GM21619 (cell line): ENCODE data around the gene CPD.
A peak's percentile ranks its signal among the peaks of the same experiment; 100 is the strongest.
"Not testable (repeated sequence)": the region's sequence is repeated elsewhere in the genome, so short reads cannot be mapped to it uniquely, and the experiment has no call there.

Experiments
- ATAC-seq: cut with Tn5 transposase; IDR thresholded peaks from one replicate; pipeline ENCODE4 v1.9.1; 2021; ENCODE audit not compliant: unreplicated experiment

Gene CPD

DNA sequence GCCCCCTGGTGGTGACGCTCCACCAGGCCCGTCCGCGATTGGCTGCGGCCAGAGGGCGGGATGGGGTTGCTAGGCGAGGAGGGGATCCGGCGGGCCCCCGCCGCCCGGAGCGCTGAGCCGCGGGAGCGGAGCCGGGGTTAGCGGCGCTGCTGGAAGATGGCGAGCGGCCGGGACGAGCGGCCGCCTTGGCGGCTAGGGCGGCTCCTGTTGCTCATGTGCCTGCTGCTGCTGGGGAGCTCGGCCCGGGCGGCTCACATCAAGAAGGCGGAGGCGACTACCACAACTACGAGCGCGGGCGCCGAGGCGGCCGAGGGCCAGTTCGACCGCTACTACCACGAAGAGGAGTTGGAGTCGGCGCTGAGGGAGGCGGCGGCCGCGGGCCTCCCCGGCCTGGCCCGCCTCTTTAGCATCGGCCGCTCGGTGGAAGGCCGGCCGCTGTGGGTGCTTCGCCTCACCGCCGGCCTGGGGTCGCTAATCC lies at the start of gene CPD:
TSS of gene CPD (plus strand) at position 103 of the 478 bp plus-strand sequence. CDS start at position 157, 54 bp downstream.
- ATAC-seq, result peak; percentile 80

DNA sequence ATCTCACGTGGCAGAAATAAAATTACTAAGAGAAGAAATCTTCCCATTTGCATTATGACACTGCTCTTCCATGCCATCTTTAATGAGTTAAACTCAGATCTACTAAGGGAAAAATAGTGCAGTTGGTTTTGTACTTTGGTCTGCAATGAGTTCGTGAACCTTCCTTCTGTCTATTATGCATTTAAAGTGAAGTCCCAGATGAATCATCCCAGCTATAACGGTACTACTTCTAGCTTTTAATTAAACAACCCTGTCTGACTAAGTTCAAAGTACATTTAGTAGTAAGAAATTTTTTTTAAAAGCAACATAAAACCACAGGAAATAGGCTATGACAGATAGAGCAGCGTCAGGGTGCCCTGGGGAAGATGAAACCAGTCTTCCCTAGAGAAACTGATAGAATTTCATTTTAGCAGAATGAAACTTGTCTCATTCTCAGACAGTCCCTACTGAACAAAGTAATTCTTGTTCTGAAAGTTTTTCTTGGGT lies 46.6 kb upstream of the CPD start:
- ATAC-seq, result peak; percentile 67

DNA sequence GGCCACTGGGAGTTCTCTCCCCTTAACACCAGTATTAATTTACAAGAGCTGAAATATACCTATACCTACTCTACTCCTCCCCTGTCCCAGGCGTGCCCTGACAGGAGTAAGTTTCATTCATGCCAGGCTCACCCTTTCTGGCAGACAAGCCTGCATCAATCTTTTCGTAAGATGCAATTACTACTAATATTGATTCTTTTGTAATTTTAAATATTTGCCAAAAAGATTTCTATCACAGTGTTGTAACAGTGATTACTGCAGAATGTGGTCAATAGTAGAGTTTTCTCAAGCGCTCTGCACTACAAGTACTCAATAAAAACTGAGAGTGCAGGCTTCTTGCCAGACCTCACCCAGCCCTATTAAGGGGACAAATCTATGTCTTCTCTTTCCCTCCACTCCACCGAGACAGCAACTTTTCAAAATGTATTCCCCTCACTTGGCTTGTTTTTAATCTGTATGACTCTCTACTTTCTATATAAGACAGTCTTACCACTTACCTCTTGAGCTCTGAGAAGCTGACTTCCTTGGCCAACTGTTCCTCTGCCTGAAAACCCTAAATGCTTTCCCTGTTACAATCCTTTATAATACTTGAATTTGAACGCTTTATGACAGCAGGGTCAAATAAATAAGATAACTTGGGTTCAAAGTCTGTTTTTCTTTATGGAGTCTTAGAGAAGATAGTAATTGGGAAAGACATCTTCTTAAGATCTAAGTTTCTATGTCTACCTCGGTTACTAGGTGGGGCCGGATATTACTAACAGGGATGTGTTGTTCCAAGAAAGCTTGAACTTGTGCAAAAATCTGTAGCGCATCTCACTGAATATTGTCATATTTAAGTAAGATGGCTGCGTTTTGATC lies 45.0 kb upstream of the CPD start, which contains the start of gene TMIGD1:
TSS of gene TMIGD1 (minus strand) at position 555 of the 858 bp plus-strand sequence. CDS start 1,924 bp downstream, outside the sequence.
- ATAC-seq, result no peak

DNA sequence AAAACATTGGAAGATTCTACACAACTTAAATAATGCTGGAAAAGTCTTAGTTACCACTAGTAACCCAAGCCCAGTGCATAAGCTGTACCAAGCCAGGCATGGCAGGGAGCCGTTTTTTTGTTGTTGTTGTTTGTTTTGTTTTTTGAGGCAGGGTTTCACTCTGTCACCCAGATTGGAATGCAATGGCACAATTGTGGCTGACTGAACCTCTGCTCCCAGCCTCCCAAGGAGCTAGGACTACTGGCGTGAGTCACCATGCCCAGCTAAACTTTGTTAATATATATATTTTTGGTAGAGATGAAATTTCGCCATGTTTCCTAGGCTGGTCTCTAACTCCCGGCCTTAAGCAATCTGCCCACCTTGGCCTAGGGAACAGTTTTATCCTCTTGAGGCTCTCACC lies 44.3 kb upstream of the CPD start:
- ATAC-seq, result no peak

DNA sequence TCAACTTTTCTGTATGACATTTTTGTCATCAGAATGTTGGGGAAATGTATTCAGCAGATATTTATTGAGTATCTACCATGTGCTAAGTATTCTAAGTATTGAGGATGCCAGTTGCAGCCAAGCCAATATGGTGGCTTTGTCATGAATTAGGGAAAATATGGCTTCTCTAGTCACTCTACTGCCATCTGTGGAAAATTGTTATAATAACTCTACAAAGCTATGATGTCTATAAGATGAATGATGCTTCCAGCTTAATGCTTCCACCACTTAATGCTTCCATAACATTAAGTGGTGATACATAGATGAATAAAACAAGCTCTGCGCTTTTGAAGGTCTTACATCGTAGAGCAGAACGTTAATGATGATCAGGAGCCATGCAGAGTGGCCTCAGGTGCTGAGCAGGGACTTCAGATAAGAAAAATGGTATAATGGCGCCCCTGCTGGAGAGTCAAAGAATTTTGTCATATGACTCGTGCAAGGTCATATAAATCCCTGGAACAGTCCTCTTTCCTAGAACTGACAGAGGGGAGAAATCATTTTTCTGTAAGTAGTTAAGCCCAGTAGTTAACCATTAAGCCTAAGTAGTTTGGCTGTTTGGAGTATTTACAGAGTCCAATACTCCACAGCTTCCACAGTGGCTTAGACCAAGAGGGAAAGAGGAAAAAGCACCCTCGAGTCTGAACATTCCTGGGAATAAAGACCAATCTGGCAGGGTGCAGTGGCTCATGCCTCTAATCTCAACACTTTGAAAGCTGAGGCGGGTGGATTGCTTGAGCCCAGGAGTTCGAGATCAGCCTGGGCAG lies 42.2 kb upstream of the CPD start:
- ATAC-seq, result no peak

DNA sequence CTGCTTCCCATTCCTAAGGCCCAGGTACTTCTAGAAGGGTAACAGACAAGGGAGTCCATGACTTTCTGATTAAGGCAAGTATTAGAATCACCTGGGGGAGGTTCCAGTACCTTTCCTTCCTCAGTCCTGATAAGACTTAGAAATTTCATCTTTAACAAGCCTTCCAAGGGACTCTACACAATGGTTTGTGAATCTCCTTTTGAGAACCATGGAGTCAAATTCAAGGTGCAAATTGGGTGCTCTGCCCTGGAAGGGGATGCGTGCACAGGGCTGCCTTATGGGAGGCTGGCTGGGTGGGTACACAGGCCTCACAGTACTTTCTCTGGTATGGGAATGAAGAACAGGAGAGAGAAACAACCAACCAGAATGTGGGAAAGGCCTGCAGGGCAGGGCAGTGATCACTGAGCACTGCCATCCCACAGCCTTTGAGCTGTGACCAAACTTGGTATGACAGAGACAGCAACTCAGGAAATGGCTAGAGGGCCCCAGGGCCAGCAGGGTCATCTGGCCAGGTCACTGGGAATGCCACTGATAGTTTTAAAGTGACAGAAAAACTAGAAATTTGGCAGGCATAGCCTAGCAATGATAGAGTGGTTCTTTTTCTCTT lies 41.2 kb upstream of the CPD start:
- ATAC-seq, result no peak

DNA sequence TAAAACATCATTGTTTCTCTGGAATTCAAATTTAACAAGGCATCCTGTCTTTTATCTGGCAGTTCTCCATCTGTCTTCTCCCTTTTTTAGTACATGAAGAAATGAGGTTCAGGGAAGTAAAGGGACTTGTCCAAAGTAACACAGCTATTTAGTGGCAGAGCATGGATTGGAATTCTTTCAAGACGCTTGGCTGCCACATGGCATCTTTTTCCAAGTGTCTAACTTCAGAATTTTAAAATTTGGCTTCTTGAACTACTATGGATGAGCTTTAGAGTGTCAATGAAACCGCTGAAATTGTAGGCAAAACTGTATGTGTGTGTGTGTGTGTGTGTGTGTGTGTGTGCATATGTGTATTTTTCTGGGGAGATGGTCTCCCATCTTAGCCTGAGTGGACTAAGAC lies 39.6 kb upstream of the CPD start:
- no peak for ATAC-seq

DNA sequence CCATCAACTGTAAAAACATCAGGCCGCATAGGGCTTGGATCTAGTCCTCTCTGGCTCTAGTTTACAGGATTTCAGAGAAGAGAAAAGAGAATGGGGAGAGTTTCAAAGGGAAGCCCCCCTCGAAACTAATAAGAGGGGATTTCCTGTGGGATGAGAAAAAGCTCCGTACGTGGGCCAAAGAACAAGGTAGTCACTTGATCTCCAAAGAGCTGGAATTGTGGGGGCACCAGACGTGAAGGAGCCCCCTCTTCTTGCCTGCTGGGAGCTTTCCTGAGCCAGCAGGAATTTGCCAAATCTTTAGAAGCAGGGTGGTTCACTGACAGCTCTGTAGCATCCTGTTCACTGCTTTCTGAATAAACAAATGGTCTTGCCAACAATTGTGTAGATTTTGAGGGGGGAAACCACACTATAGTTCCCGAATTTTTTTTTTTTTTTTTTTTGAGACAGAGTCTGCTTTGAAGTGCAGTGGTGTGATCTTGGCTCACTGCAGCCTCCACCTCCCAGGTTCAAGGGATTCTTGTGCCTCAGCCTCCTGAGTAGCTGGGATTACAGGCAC lies 37.8 kb upstream of the CPD start:
- ATAC-seq, result no peak

DNA sequence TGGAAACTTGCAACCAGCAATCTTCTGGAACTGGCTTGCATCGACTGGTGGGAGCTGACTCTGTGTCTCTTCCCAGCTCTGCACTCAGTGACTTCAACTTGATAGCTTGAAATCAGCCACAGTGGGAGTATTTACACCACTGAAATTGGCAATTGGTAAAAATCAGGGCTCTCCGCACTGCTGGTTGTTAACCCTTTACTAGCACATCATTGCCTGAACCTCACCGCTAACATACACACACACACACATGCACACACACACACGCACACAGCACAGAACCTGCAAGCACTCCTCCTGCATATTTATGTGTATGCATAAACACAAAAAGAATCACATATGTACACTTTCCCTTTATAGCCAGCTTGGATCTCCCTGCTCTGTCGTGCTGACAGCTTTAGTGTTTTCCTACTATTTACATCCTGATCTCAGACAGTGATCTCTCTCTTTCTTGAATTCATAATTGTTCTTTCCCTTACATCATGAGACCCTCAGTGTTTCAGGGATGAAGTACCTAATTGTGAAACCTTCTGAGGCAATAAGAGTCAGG lies 37.0 kb upstream of the CPD start:
- no peak for ATAC-seq

DNA sequence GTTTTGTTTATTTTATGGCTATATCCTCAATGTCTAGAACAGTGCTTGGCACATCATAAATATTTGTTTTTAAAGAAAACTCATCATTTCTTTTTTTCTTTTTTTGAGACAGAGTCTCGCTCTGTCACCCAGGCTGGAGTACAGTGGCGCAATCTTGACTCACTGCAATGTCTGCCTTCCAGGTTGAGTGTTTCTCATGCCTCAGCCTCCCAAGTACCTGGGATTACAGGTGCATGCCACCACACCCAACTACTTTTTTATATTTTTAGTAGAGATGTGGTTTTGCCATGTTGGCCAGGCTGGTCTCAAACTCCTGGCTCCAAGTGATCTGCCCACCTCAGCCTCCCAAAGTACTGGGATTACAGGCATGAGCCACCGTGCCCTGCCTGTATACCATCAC lies 35.5 kb upstream of the CPD start:
- not testable (repeated sequence) for ATAC-seq

DNA sequence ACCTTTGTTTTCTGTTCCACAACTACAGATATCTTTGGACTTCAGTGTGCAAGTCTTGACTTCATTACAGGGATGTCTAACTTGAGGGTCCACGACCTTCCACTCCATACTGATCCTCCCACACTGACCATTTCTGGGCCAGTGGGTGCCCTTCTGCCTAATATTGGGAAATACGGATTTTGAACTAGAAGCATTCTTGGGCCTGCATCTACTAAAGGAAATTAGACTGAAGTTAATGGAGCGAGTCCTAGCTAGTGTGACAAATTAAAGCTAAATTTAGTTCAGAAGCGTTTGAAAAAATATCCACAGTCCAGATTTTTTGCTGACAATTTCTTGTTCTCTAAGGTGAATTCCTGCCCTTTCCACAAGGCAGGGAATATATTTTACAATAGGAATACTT lies 34.9 kb upstream of the CPD start:
- ATAC-seq, result no peak

DNA sequence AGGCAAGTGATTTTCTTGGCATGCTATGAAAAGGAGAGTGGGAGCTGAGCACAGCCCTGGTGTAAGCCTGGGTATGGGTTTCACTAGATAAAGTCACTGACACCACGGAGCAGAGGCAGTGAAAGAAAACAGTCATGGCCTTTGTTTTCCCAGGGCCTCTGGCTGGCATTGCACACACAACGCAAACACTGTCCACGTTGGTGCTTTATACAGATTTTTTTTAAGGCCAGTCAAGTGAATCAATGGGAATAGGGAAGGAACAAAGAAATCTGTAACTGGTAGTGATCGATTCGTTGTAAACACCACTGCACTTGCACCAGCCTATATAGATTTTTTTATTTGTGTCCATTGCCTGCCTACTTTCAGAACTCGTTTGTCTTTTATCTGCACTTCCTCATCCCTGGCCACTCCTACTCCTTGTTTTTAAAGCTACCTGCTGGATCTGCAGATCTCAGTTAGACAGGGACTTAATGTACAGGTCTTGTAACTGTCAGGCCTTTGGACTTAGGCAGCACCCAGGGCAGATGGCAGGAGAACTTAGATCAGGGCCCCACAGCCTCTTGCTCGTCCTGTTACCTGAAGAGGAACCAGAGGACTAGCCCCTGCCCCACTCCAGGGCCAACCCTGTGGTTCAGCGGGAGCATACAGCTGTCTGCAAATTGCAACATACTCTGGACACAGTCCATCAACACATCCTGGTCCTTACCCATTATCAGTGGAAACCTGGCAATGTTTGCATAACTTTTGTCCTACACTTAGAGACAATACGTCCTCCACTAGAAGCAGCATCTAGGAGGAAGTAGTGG lies 34.2 kb upstream of the CPD start:
- ATAC-seq, result no peak

DNA sequence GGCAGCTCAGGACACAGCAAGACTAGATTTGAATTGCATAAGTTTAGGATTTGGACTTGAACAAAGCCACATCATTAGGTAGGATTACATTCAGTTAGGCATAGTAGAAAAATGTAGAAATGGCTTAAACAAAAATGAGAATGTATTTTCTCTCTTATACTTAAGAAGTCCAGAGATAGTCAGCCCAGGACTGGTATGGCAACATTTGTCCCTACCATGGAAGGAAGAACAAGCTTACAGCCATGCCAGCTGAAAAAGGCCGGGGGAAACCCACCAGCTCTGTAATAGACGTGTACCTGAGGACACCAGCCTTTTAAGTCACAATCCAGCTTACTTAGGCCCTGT lies 33.7 kb upstream of the CPD start:
- ATAC-seq, result no peak

DNA sequence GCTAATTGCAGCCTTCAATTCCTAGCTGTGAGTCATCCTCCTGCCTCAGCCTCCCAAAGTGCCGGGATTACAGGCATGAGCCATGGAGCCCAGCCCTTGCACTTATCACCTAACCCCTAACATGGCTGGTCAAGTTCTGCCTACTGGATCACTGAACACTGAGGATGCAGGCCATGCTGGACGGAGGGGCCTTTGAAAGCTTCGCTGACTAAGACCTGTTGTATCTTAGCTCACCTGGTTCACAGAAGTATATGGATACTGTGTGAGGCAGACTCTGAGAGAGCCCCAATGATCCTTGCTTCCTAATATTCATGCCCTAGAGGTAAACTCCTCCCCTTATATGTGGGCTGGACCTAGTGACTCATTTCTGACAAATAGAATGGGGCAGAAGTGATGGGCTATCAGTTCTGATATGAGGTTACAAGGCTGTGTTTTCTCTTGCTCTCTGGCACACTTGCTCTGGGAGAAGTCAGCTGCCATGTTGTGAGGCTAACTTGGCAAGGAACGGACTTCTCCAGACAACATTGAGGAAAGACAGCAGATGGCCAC lies 33.1 kb upstream of the CPD start:
- no peak for ATAC-seq

DNA sequence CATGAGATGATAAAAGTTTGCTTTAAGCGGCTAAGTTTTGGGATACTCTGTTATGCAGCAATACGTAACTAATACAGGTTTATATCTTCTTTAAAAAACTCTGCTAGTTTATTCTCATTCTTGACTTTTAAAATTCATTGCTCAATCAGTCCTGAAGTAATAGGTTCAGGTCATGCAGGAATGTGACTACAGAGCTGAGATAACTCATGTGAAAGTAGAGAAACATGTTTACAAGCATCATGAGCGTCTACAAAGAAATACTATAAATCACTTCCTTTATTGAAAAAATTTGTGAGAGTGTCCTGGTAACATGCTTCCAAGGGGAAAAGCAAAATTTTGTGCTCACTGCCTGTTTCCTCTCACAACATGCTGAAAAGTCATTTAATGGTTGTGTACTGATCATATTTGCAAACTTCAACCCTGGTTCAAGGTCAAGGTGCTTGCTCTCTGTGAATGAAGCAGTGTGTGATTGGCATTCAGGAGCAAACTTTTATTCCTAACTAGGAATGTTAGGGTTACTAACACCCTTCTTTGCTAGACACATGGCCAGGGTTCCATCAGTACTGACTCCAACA lies 32.4 kb upstream of the CPD start:
- no peak for ATAC-seq

DNA sequence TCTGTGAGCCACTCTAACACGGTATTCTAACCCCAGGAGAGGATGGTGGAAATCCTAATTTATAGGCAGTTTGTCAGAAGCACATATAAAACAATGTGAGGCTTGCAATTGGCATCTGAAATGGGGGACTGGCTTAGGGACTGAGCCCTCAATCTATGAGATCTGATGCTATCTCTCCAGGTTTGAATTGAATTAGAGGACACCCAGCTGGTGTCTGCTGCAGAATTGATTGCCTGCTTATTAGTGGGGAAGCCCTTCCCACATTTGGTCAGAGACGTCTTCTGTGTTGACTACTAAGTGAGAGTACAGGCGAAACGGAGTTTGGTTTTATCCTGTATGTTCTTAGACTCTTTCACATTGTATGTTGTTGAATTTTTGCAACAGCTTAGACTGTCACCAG lies 31.2 kb upstream of the CPD start:
- no peak for ATAC-seq

DNA sequence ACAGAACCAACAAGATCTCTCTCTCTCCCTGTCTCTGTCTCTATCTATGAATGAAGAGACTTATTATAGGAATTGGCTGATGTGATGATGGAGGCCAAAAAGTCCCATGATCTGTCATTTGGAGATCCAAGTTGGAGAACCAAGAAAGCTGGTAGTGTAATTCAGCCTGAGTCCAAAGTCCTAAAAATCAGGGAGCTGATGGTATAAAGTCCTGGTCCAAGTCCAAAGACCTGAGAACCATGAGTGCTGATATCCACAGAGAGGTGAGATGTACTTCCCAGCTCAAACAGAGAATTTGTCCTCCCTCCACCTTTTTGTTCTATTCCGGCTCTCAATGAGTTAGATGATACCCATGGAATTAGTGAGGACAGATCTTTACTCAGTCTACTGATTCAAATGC lies 29.5 kb upstream of the CPD start:
- no peak for ATAC-seq

DNA sequence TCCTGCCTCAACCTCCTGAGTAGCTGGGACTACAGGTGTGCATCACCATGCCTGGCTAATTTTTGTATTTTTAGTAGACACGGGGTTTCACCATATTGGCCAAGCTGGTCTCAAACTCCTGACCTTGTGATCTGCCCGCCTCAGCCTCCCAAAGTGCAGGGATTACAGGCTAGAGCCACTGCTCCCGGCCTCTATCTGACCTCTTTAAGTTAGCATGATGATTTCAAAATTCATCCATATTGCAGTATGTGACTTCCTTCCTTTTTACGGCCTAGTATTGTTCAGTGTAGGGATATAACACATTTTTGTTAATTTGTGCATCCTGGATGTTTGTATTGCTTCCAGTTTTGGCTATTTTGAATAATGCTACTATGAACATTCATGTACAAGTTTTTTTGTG lies 27.5 kb upstream of the CPD start:
- not testable (repeated sequence) for ATAC-seq

DNA sequence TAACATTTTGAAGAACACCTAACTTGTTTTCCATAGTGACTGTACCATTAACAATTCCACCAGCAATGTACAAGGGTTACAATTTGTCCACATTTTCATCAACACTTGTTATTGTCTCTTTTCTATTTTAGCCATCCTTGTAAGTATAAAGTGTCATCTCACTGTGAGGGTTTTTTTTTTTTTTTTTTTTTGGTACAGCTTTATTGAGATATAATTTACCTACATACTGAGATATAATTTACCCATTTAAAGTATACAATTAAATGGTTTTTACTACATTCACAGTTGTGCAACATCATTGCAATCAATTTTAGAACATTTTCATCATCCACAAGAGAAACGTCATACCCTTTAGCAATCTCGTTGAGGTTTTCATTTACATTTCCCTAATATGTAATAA lies 27.0 kb upstream of the CPD start:
- no peak for ATAC-seq
